GM19351 (cell line): ENCODE results near the gene MON2.

ENCODE experiments used
- ATAC-seq: cut with Tn5 transposase; IDR thresholded peaks from one replicate; pipeline ENCODE4 v1.9.1; 2021; ENCODE audit warnings: mild to moderate bottlenecking, moderate library complexity; ENCODE audit not compliant: unreplicated experiment

The MON2 gene

GRCh38 chr12:62605981-62606380 is 139.4 kb downstream of the MON2 start:
- ATAC-seq, result no peak

- ATAC-seq, result no peak
Measured at GRCh38 chr12:62606654-62607053, 140.0 kb downstream of the MON2 start.

DNA sequence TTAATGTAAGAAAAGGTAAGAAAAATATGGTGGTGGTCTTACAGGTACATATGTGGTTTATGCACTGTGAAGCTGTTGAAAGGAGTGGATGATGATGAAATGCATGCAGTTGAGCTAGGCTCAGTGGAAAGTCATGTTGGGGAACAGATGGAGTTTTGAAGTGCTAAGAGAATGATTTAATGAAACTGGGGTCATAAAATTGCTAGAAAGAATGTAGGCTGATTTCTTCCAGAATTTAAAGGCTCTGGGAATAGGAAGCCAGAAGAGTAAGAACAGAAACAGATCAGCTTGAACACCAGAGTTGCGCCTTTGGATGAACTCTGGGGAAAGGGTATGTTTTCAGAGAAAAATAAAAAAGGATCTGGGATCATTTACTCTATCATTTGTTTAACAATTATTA is 146.5 kb downstream of the MON2 start:
- ATAC-seq, result no peak

- no peak for ATAC-seq
Measured at GRCh38 chr12:62618319-62618718, 151.7 kb downstream of the MON2 start.

DNA sequence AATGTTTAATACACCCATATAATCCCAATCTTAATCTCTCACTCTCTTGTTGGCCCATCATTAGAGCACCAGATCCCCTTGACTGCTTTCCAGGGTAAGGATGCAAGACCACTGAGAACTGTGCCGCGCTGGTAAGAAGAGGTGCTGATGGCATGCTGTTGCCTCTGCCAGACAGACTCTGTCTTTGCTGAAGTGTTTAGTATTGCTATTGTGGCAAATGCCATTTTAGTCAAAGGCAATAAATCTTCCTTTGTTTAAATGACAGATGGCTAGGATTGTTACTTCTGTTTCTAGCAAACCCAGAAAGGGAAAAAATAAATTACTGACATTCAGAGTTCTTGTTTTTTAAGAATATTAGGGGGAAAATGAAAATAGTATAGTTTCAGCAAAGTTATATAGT is 152.3 kb downstream of the MON2 start:
- ATAC-seq, result no peak

DNA sequence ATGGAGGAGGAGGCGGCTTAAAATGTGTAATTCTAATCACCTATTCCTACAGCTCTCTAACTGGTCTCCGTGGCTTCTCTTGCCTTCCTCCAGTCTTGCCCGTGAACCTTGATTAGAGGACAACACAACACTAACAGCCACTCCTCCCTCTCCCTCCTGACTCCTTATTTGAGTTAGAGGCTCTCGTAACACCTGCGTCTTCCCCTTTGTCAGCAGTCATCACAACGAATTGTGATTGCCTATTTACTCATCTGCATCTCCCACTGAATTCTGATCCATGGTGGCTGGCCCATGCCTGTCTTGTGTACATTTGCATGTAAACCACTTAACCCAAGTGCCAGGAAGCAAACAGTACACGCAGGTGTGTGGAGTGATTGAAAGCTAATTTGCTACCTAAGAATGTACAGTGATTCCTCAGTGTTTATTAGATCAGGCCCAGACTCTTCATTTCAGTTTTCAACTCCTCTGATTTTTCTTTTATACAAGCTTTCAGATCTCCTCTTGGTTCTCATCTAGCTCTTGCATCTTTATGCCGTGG is 154.5 kb downstream of the MON2 start:
- ATAC-seq, result no peak

DNA sequence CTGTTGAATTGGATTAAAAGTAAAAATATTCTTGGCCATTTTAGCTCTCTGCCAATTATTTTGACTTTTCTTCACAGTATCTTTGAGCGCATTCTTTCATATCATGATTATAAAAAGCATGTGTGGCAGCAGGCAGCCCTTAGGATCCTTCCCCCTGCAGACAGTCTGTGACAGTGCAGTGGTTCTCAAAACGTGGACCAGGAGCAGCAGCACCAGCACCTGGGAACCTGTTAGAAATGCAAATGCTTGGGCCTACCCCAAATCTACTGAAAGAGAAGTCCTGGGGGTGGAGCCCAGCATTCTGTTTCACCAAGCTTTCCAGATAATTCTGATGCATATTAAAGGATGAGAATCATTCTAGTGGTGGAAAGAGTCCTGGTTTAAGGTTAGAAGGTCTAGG is 155.6 kb downstream of the MON2 start:
- ATAC-seq, result no peak

DNA sequence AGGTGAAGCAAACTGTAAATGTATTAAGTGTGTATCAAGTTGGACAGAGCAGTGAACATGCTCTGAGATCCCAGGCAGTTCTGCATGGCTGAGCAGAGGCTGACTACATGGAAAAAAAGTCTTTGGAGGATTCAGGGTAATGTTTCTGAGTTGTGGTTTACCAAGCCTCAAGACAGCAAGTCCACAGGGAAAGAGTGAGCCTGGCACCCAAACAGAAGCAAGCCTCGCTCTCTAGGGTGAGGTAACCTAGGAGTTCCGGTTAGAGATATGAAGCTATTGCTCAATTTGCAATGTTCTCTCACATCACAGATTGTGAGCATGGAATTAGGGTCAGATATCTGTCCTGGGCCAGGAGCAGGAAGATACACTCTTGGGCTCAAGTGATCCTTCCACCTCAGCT is 158.6 kb downstream of the MON2 start:
- ATAC-seq, result no peak

DNA sequence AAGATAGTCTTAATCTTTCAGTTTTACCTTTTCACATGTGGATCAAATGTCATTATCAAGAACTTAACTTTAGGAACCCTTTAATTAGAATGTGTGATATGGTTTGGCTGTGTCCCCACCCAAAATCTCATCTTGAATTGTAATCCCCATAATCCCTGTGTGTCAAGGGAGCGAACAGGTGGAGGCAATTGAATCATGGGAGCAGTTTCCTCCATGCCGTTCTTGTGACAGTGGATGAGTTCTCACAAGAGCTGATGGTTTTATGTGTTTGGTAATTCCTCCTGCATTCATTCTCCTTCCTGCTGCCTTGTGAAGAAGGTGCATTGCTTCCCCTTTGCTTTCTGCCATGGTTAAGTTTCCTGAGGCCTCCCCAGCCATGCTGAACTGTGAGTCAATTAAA is 160.6 kb downstream of the MON2 start:
- no peak for ATAC-seq

- no peak for ATAC-seq
Measured at GRCh38 chr12:62629413-62629812, 162.8 kb downstream of the MON2 start.

DNA sequence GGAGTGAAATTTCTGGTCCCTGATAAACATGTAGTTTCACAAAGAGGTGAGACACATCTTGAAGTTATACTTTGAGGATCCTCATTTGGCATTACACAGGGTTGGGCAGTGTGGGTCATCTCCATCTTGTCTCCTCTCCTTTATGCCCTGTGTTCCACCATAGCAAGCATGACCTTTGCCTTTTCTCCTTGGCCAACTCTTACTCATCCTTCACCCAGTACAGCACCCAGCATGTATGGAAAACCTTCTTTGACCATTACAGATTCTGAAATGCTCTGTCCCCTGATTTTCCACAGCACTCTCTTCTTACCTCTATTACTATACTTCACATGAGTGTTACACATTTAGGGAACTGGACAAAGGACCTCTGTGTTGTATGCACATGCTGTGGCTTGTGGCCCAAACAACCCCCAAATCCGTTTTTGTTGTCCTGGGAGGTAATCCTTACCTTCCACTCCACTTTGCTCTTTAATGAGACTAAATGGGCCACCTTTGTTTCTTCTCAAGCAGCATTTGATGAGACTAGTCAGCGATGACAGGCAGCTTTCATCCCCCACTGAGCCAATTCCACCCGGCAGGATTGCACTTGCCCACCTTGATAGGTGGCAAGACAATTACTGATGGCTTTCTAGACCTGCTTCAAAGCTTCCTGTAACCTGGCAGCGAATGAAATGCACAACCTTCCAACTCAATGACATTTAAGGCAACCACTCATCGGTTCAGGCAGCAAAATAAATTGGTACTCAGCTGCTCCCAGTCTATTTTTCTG is 163.5 kb downstream of the MON2 start:
- ATAC-seq, result no peak

GRCh38 chr12:62631471-62632410 is 165.1 kb downstream of the MON2 start:
- peak; percentile 56 for ATAC-seq

GRCh38 chr12:62632411-62632918 is 165.8 kb downstream of the MON2 start:
- peak; percentile 47 for ATAC-seq

DNA sequence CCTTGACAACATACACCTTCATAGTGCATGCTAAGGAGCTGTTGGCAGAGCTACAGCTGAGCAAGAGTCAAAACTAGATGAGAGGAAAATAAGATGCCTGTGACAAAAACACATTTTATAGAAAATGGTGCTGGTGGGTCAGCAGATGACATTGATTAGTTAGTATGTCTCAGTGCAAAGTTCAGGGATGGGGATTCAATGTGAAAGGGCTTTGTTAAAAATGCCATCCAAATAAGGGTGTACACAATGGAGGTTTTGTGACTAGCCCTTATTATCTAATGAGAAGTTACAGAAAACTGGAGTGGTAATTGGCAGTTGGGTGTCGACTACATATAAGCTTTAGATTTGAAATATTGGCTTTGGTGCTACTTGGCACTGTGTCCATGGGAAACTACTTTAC is 169.0 kb downstream of the MON2 start:
- no peak for ATAC-seq

DNA sequence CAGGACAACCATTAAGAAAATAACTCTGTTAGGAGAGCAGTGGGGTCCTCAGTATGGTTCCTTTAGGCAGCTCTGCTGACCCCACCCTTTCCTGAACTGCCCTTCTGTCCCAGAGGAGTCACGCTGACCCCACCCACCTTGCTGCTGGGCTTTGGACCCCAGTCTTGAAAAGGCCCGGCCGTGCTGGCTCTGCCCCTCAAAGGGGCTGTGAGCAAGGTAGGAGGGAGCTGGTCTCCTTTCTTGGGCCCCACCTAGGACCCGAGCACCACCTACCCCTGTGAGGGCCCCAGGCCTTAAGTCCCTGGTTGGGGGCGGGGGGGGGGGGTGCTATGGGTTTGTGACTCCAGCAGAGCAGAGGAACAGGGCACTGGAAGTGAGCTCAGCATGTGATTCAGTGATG is 171.1 kb downstream of the MON2 start:
- ATAC-seq, result no peak

- ATAC-seq, result peak; percentile 91
Measured at GRCh38 chr12:62640910-62641448, 174.4 kb downstream of the MON2 start.

DNA sequence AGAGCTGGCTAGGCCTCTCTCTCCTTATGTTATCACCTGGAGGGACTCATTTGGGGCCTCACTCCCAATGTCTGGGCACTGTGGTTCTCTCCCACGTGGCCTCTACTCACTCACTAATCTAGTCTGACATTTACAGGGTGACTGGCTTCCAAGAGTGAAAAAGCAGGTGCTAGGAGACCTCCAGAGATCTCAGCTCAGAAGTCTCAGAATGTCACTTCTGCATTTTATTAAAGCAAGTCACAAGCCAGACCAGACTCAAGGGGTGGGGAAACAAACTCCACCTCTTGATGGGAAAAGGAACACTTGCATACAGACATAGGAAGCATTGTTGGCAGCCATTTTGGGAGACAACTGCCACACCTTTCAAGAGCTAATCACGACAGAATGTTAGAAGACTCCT is 175.9 kb downstream of the MON2 start:
- ATAC-seq, result no peak

DNA sequence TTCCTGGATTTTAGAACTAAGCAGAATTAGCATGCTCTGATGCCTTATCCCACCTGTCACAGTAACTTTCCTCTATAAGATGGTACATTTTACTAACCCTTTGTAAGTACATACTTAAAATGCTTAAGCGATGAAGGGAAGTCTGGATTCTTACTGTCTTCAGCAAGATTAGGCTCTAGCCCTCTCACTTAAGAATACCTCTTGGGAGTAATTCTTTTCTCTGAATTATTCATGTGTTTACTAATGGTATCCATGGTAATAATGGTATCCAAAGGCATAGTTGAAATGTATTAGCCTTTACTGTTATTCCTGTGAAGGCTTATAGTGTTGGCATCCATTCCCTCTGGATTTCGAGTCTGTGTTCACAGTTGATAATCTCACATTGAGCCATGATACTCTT is 176.9 kb downstream of the MON2 start:
- ATAC-seq, result no peak

- ATAC-seq, result no peak
Measured at GRCh38 chr12:62646566-62646965, 179.9 kb downstream of the MON2 start.

DNA sequence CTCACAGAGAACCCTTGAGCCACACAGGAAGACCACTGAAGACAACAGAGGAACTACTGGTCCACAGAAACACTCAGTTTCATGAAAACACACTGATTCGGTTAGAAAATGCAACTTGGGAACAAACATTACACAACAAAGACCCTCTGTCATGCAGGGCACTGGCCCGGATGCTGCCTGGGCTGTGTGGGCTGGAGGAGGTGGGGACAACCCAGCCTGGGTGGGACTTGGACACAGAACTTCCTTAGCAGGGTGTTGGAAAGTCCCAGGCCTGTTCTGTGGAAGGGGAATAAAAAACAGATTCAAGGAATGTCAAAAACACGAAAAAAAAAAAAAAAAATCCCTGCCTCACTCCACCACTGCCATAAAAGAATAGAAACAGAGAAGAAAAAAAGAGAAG is 181.0 kb downstream of the MON2 start:
- ATAC-seq, result no peak

DNA sequence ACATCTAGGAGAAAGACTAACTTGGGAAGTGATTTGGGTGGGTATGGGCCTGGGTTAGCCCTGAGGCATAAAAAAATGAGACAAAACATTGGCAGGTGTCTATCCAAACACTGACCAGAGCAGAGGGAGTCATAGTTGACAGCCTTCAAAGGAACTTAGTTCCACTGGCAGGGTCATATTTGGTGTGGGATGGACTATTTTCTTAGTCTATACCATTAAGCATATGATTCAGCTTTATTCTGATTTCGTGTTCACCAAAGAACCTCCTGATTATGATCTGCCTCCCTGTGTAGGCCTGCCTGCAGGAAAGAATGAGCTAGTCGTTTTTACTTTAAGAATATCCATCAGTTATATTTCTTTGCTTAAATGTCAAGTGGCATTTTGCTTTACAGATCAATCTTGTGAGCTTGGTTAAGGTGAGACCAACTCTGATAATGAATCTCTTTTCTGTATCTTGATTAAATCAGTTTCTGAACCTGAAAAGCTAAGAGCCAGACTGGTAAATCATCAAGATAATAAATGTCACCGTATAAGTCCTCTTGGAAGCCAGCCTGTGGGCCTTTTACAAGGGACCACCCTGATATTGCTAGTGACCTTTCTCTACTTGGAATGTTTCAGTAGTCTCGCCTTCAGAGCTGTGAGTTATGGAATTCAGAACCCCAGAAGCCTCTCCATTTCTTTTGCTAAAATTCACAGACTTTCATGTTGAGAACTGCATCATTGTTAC is 182.9 kb downstream of the MON2 start:
- ATAC-seq, result no peak
